HG02973 (cell line): ENCODE data around the gene CNP.
"Not testable (repeated sequence)": the region's sequence is repeated elsewhere in the genome, so short reads cannot be mapped to it uniquely, and the experiment has no call there.

Source experiments
- ATAC-seq: cut with Tn5 transposase; IDR thresholded peaks from one replicate; pipeline ENCODE4 v1.9.1; 2021; ENCODE audit warnings: moderate library complexity; ENCODE audit not compliant: unreplicated experiment

Gene CNP

GRCh38 chr17:42001729-42002128 lies 35.1 kb downstream of the CNP start:
- ATAC-seq: no peak

- ATAC-seq: no peak
These were observed 35.7 kb downstream of the CNP start for GRCh38 chr17:42002175-42002791.

GRCh38 chr17:42002792-42003301 lies 36.3 kb downstream of the CNP start:
- no peak for ATAC-seq

GRCh38 chr17:42005166-42005565 lies 38.6 kb downstream of the CNP start:
- ATAC-seq: no peak

- no peak for ATAC-seq
These were observed 42.6 kb downstream of the CNP start for GRCh38 chr17:42009170-42009569.

- ATAC-seq: not testable (repeated sequence)
These were observed 43.7 kb downstream of the CNP start for GRCh38 chr17:42010266-42010680.

- ATAC-seq: no peak
These were observed 44.4 kb downstream of the CNP start for GRCh38 chr17:42010898-42011516.

- not testable (repeated sequence) for ATAC-seq
These were observed 45.8 kb downstream of the CNP start for GRCh38 chr17:42012363-42012762.

GRCh38 chr17:42013740-42014139 lies 47.1 kb downstream of the CNP start:
- not testable (repeated sequence) for ATAC-seq

- no peak for ATAC-seq
These were observed 49.8 kb downstream of the CNP start for GRCh38 chr17:42016411-42016831.

GRCh38 chr17:42016941-42017865 lies 50.6 kb downstream of the CNP start, which contains the start of gene DNAJC7:
TSS of gene DNAJC7 (minus strand) at chr17:42017439. CDS start at chr17:42017416, 23 bp downstream.
- peak; percentile 72 for ATAC-seq

GRCh38 chr17:42017866-42018200 lies 51.2 kb downstream of the CNP start:
- ATAC-seq: no peak

- no peak for ATAC-seq
These were observed 51.7 kb downstream of the CNP start for GRCh38 chr17:42018339-42018738.

- no peak for ATAC-seq
These were observed 52.4 kb downstream of the CNP start for GRCh38 chr17:42018988-42019387.

GRCh38 chr17:42019509-42020404 lies 53.2 kb downstream of the CNP start, which contains the start of gene NKIRAS2:
TSS of gene NKIRAS2 (plus strand) at chr17:42020090. CDS start at chr17:42021578, 1,488 bp downstream.
- ATAC-seq: peak; percentile 52

GRCh38 chr17:42020845-42021244 lies 54.2 kb downstream of the CNP start:
- not testable (repeated sequence) for ATAC-seq

GRCh38 chr17:42023524-42024349 lies 57.1 kb downstream of the CNP start:
- ATAC-seq: no peak

GRCh38 chr17:42025191-42025579 lies 58.6 kb downstream of the CNP start:
- no peak for ATAC-seq

- no peak for ATAC-seq
These were observed 59.3 kb downstream of the CNP start for GRCh38 chr17:42025936-42026335.
